Anterior cingulate cortex (tissue), 58 donors: ENCODE data around the gene LRRC75A.
"Not testable (repeated sequence)": the region's sequence is repeated elsewhere in the genome, so short reads cannot be mapped to it uniquely, and the experiment has no call there.

Experiments used
- DNase-seq, 58 donors: peaks; one replicate each; lab custom pipeline; 2025; lab: John Stamatoyannopoulos, UW

Gene LRRC75A

DNA sequence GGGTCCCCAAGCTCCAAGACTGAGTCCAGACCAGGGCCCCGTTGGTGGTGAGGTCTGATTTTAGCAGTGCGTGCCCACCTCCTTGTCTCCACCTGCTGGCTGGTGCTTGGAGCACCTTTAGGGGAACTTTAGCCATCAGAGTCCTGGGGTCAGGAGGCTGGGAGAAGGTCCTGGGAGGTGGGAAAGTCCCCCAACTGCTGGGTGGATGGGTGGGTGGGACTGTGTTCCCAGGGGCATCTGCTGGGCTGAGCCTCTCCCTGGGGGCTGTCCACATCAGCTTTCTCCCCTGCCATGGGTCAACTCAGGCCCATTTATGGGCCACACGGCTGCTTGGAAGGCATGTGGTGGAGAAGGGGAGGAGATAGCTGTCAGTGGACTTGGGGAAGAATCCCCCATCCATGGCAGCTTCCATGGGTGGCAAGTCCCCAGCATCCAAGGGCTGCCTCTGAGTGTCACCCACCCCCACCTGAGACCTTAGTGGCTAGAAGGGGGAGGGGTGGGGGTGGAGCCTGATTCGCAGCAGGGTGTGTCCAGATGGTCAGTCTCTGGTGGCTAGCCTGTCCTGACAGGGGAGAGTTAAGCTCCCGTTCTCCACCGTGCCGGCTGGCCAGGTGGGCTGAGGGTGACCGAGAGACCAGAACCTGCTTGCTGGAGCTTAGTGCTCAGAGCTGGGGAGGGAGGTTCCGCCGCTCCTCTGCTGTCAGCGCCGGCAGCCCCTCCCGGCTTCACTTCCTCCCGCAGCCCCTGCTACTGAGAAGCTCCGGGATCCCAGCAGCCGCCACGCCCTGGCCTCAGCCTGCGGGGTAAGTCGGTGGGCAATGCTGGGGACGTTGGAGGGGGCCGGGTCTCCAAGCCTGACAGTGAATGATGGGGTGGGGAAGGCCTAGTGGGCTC, 76.7 kb downstream of the LRRC75A start, which contains the start of gene TRPV2:
Gene TRPV2 (plus strand): TSS at position 541 of the 894 bp plus-strand sequence. CDS start 2,098 bp downstream, outside the sequence.
- DNase-seq: peak in 1 of 58 donors; percentile 44

DNA sequence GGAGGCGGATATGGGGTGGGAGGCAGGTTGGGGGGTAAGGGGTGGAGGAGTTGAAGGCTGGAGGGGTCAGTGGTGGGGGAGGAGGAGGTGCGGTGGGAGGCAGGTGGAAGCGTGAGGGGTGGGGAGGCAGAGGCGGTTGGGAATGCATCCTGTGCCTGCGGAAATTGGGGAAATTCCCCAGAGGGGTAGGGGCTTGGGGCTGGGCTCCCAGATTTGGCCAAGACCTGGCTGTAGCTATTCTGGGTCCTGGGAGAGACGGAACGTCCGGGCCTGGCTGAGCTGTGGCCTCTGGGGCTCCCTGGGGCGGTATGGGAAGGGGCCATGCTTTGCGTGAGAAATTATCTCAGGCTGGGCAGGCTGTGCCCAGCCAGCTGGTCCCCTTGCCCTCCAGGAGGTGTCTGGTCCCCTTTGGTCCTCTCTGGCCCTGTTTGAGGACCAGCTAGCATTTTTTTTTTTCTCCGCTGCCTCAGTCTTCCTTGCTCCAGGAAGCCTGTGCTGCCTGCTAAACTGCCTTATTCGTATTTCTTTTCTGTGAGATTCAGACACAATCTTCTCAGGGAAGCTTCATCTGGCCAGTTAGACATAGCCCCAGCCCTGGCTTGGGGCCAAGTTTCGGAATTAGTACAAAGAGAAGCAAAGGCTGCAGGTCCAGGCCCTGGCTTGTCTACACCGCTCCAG, 83.9 kb downstream of the LRRC75A start:
- peak in 33 of 58 donors; percentile 16 to 65 (median 36) for DNase-seq

DNA sequence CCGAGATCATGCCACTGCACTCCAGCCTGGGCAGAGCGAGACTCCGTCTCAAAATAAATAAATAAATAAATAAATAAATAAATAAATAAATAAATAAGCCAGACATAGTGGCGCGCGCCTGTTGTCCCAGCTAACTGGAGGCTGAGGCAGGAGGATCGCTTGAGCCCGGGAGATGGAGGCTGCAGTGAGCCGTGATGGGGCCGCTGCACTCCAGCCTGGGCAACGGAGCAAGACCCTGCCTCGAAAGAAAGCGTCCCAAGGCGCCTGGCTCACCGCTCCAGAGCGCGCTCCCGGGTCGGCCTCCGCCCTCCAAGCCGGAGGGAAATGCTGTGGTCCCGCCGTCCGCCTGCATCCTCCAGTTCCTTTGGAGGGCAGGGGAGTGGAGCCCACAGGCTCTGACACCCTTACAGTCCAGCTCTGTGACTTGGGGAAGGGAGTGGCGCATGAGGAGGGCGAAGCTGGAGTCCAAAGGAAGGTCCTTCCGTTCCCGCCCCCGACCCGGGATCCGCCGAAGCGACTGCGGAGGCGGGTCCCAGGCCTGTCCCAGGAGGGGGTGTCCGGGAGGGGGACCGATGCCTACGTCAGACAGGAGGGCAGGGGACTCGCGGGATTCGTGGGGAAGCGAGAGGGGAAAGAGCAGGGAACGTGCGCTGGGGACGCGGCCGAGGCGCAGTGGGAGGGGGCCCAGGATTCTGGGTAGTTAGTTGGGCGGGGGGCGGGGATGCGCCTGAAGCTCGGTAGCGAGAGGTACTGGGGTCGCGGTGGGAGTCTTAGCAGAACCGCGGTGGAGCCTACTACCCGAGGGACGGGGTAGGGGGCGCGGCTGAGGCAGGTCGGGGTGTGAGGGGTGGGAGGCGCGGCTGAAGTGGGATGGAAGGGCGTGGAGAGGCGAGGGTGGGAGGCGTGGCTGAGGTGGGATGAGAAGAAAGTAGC, 85.0 kb downstream of the LRRC75A start:
- peak in 4 of 58 donors; percentile 25 to 75 (median 30) for DNase-seq

DNA sequence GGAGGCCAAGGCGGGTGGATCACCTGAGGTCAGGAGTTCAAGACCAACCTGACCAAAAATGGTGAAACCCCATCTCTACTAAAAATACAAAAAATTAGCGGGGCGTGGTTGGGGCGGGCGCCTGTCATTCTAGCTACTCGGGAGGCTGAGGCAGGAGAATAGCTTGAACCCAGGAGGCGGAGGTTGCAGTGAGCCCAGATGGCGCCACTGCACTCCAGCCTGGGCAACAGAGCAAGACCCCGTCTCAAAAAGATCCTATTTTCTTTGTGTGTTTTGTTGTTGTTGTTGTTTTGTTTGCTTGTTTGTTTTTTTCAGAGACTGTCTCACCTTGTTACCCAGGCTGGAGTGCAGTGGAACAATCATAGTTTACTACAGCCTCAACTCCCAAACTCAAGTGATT, 88.1 kb downstream of the LRRC75A start:
- not testable (repeated sequence) for DNase-seq

DNA sequence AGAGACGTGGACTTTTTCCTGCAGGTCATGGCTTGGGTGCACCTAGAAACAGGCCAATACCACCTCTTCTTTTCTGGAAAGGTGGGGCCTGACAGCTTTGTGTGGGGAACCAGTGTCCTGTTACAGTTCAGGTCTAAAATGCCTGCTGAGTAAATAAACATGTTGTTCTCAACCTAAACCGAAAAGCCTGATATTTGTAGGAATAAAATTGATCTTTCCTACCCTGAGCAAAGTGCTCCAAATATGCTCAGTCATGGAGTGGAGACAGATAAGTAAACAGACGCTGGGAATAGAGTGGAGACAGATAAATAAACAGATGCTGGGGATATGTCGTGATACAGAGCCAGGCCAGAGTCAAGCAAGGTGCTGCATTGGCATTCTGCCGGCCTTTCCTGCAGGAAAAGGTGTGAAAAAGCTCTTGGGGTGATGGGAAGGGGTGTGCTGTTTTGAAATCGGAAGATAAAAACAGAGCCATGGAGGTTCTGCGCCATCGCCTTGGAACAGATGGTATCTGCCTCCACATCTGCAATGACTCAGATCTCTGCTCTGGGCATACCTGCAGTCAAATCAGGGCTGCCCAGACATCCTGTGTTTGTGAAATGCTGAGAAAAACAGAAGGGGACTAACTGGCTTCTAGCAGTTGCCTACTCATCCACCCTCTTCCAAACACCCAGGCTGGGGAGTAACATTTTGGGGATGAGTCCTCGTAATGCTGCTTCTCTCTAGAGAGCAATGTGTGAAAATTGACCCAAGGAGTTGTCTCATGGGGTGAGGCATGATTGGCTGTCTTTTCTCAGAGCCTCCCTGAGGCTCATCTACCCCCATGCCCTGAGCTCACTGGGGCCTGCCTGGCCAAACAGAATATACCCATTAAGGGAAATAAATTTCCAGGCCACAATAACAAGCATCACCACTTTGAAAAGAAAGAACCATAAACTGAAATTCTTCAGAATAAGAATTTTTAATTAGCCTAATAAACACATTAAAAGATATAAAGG, 93.4 kb downstream of the LRRC75A start:
- DNase-seq: peak in 2 of 58 donors; percentile 19 to 42

DNA sequence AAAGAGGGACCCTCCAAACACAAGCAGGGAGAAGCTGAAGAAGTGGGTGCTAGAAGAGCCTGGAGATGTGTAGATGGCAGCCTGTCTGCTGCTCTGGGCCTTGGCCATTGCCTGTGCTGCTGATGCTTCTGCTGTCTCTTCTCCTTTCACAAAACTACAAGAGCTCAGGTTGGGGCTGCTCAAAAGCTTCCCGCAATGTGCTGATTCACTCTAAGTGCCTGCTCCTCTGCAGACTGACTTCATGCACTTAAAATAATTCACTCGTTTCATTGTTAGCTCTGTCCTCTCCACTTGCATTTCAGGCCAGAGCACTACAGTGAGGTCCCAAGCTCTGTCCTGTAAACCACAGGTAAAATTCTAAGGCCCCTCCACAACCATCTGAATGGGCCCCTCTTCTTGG, 95.3 kb downstream of the LRRC75A start:
- DNase-seq: peak in 4 of 58 donors; percentile 23 to 38 (median 34)

DNA sequence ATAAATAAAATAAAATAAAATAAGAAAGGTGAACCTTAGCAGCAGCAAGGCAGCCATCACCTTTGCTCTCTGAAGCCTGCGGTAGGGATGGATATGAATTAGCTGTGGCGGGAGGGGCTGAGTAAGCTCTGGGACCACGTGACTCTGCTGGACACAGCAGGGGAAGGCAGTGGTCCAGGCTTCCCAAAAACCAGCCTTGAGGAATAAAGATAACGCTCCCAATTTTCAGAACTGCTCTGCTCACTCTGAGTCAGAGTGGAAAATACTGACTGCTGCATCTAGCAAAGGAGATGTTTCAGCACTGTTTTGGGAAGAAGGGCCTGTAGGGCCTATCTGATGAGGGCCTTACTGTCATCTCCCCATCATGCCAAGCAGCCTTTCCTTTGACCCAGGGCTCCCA, 96.1 kb downstream of the LRRC75A start:
- DNase-seq: peak in 1 of 58 donors; percentile 23

DNA sequence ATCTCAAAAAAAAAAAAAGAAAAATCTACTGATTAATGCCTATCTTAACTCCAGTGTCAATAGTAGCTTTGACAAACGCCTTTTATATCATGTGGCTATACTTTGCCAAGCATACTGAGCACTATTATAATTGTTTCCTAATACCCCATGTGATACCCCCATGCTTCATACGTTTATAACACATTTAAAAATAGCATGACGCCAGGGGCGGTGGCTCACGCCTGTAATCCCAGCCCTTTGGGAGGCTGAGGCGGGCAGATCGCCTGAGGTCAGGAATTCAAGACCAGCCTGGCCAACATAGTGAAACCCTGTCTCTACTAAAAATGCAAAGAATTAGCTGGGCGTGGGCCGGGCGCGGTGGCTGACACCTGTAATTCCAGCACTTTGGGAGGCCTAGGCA, 99.5 kb downstream of the LRRC75A start:
- not testable (repeated sequence) for DNase-seq
